Measurements from ENCODE around the gene ASTN1.

ASTN1 gene

GRCh38 chr1:177133977-177134538 is 30.5 kb downstream of the ASTN1 start:
- Mint-ChIP-seq H3K36me3 (no peaks in the 10 kb centered on the region), H3K4me3 (no peak overlapping the region), H3K9me3 (peaks cover 5% of the 10 kb centered on the region), H3K27ac (no peak overlapping the region), H3K4me1 (no peaks in the 10 kb centered on the region)
- ATAC-seq (no peak), DNase-seq (ENCODE audit: low spot score in 2 of 2) (no peak)

GRCh38 chr1:177132141-177132540 is 32.4 kb downstream of the ASTN1 start:
- peaks cover 9% of the 10 kb centered on the region for H3K9me3 Mint-ChIP-seq
- no peaks in the 10 kb centered on the region for H3K36me3 Mint-ChIP-seq
- no peaks in the 10 kb centered on the region for H3K4me1 Mint-ChIP-seq
- ATAC-seq (no peak), DNase-seq (ENCODE audit: low spot score in 2 of 2) (no peak)
- no peak overlapping the region for H3K27ac Mint-ChIP-seq
- H3K4me3 Mint-ChIP-seq, result no peak overlapping the region

- H3K4me3 Mint-ChIP-seq, result no peak overlapping the region
- no peak overlapping the region for H3K27ac Mint-ChIP-seq
- DNase-seq (ENCODE audit: low spot score in 2 of 2) (no peak), ATAC-seq (no peak)
- H3K9me3 Mint-ChIP-seq, result peaks cover 9% of the 10 kb centered on the region
- no peaks in the 10 kb centered on the region for H3K4me1 Mint-ChIP-seq
- H3K36me3 Mint-ChIP-seq, result no peaks in the 10 kb centered on the region
Observed at GRCh38 chr1:177131723-177132122, 32.8 kb downstream of the ASTN1 start.

GRCh38 chr1:177130451-177130945 is 34.0 kb downstream of the ASTN1 start:
- H3K9me3 Mint-ChIP-seq, result peaks cover 11% of the 10 kb centered on the region
- DNase-seq (ENCODE audit: low spot score in 2 of 2) (no peak), ATAC-seq (no peak)
- no peak overlapping the region for H3K4me3 Mint-ChIP-seq
- H3K36me3 Mint-ChIP-seq, result no peaks in the 10 kb centered on the region
- H3K4me1 Mint-ChIP-seq, result no peaks in the 10 kb centered on the region
- no peak overlapping the region for H3K27ac Mint-ChIP-seq

GRCh38 chr1:177128665-177129281 is 35.7 kb downstream of the ASTN1 start:
- DNase-seq (ENCODE audit: low spot score in 2 of 2) (no peak), ATAC-seq (no peak)
- H3K36me3 Mint-ChIP-seq, result no peaks in the 10 kb centered on the region
- no peak overlapping the region for H3K27ac Mint-ChIP-seq
- H3K4me1 Mint-ChIP-seq, result no peaks in the 10 kb centered on the region
- H3K9me3 Mint-ChIP-seq, result peaks cover 11% of the 10 kb centered on the region
- no peak overlapping the region for H3K4me3 Mint-ChIP-seq

GRCh38 chr1:177126267-177126666 is 38.2 kb downstream of the ASTN1 start:
- Mint-ChIP-seq H3K4me3 (no peak overlapping the region), H3K9me3 (peaks cover 10% of the 10 kb centered on the region), H3K4me1 (no peaks in the 10 kb centered on the region), H3K36me3 (no peaks in the 10 kb centered on the region), H3K27ac (no peak overlapping the region)
- no peak for ATAC-seq
- no peak for DNase-seq (ENCODE audit: low spot score in 2 of 2)

GRCh38 chr1:177124577-177125278 is 39.8 kb downstream of the ASTN1 start:
- Mint-ChIP-seq H3K36me3 (no peaks in the 10 kb centered on the region), H3K4me1 (no peaks in the 10 kb centered on the region), H3K27ac (no peak overlapping the region), H3K4me3 (no peak overlapping the region), H3K9me3 (peaks cover 10% of the 10 kb centered on the region)
- no peak for ATAC-seq
- no peak for DNase-seq (ENCODE audit: low spot score in 2 of 2)

GRCh38 chr1:177122461-177123251 is 41.9 kb downstream of the ASTN1 start:
- no peaks in the 10 kb centered on the region for H3K4me1 Mint-ChIP-seq
- no peak overlapping the region for H3K4me3 Mint-ChIP-seq
- no peaks in the 10 kb centered on the region for H3K36me3 Mint-ChIP-seq
- no peak overlapping the region for H3K27ac Mint-ChIP-seq
- no peak for ATAC-seq
- peaks cover 7% of the 10 kb centered on the region for H3K9me3 Mint-ChIP-seq
- DNase-seq (ENCODE audit: low spot score in 2 of 2), result no peak

- Mint-ChIP-seq H3K27ac (no peak overlapping the region), H3K4me3 (no peak overlapping the region), H3K4me1 (no peaks in the 10 kb centered on the region), H3K9me3 (peaks cover 2% of the 10 kb centered on the region), H3K36me3 (no peaks in the 10 kb centered on the region)
- ATAC-seq (no peak), DNase-seq (ENCODE audit: low spot score in 2 of 2) (no peak)
Observed at GRCh38 chr1:177119311-177119710, 45.2 kb downstream of the ASTN1 start.

- H3K27ac Mint-ChIP-seq, result no peak overlapping the region
- DNase-seq (ENCODE audit: low spot score in 2 of 2) (no peak), ATAC-seq (no peak)
- no peaks in the 10 kb centered on the region for H3K36me3 Mint-ChIP-seq
- no peak overlapping the region for H3K4me3 Mint-ChIP-seq
- H3K9me3 Mint-ChIP-seq, result peaks cover 2% of the 10 kb centered on the region
- H3K4me1 Mint-ChIP-seq, result no peaks in the 10 kb centered on the region
Observed at GRCh38 chr1:177118901-177119300, 45.6 kb downstream of the ASTN1 start.

GRCh38 chr1:177116941-177117340 is 47.6 kb downstream of the ASTN1 start:
- peaks cover 4% of the 10 kb centered on the region for H3K9me3 Mint-ChIP-seq
- no peak overlapping the region for H3K27ac Mint-ChIP-seq
- H3K36me3 Mint-ChIP-seq, result no peaks in the 10 kb centered on the region
- no peak for DNase-seq (ENCODE audit: low spot score in 2 of 2)
- no peak for ATAC-seq
- H3K4me3 Mint-ChIP-seq, result no peak overlapping the region
- no peaks in the 10 kb centered on the region for H3K4me1 Mint-ChIP-seq

GRCh38 chr1:177106614-177107365 is 57.7 kb downstream of the ASTN1 start:
- H3K27ac Mint-ChIP-seq, result no peak overlapping the region
- DNase-seq (ENCODE audit: low spot score in 2 of 2) (no peak), ATAC-seq (no peak)
- H3K4me1 Mint-ChIP-seq, result no peaks in the 10 kb centered on the region
- H3K36me3 Mint-ChIP-seq, result no peaks in the 10 kb centered on the region
- H3K9me3 Mint-ChIP-seq, result peaks cover 3% of the 10 kb centered on the region
- no peak overlapping the region for H3K4me3 Mint-ChIP-seq

- Mint-ChIP-seq H3K36me3 (no peaks in the 10 kb centered on the region), H3K9me3 (peaks cover 3% of the 10 kb centered on the region), H3K4me3 (no peak overlapping the region), H3K4me1 (no peaks in the 10 kb centered on the region), H3K27ac (no peak overlapping the region)
- DNase-seq (ENCODE audit: low spot score in 2 of 2) (no peak), ATAC-seq (no peak)
Observed at GRCh38 chr1:177106196-177106595, 58.3 kb downstream of the ASTN1 start.

GRCh38 chr1:177103005-177103852 is 61.3 kb downstream of the ASTN1 start:
- Mint-ChIP-seq H3K4me3 (no peak overlapping the region), H3K27ac (no peak overlapping the region), H3K36me3 (no peaks in the 10 kb centered on the region), H3K4me1 (no peaks in the 10 kb centered on the region), H3K9me3 (peaks cover 2% of the 10 kb centered on the region)
- DNase-seq (ENCODE audit: low spot score in 2 of 2) (no peak), ATAC-seq (no peak)
